ENCODE data around the gene KLF6. TPM values are rescaled to one million over a fixed set of nuclear protein-coding genes. Genes with fewer than 3 reads are reported as not detected.

The KLF6 gene
- polyA plus RNA-seq, 1 of the 3 experiments (the other 2 are of a cell fraction): 148 TPM

- 91% methylated on average over 10 of the region's 10 CpGs for WGBS (ENCODE audit: low lambda C conversion rate)
- H3K9me2 ChIP-seq: no peaks in the 10 kb centered on the region
- no peak overlapping the region for H3K9ac ChIP-seq
- POLR2A ChIA-PET: interaction anchor here (2.0 kb wide), 1 partner anchor 13 kb away, joined by 6 read pairs; the partner anchor contains the start of gene KLF6
- H3K4me1 ChIP-seq (ENCODE audit: control insufficient read depth in 1 of 2, insufficient read depth in 2 of 2, low read depth in 1 of 2, low read length in 1 of 2): peaks cover 15 to 20% of the 10 kb centered on the region in 2 experiments
- H3K9me3 ChIP-seq: no peaks in the 10 kb centered on the region
- H3K4me3 ChIP-seq (ENCODE audit: low read depth in 2 of 2, low read length in 1 of 2): no peak overlapping the region
- TF ChIP-seq, protein P1, sequence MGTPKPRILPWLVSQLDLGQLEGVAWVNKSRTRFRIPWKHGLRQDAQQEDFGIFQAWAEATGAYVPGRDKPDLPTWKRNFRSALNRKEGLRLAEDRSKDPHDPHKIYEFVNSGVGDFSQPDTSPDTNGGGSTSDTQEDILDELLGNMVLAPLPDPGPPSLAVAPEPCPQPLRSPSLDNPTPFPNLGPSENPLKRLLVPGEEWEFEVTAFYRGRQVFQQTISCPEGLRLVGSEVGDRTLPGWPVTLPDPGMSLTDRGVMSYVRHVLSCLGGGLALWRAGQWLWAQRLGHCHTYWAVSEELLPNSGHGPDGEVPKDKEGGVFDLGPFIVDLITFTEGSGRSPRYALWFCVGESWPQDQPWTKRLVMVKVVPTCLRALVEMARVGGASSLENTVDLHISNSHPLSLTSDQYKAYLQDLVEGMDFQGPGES (IDR thresholded peaks at IDR 0.05; ENCODE audit: low read depth, low read length): no peak
- TF ChIP-seq, protein P2, sequence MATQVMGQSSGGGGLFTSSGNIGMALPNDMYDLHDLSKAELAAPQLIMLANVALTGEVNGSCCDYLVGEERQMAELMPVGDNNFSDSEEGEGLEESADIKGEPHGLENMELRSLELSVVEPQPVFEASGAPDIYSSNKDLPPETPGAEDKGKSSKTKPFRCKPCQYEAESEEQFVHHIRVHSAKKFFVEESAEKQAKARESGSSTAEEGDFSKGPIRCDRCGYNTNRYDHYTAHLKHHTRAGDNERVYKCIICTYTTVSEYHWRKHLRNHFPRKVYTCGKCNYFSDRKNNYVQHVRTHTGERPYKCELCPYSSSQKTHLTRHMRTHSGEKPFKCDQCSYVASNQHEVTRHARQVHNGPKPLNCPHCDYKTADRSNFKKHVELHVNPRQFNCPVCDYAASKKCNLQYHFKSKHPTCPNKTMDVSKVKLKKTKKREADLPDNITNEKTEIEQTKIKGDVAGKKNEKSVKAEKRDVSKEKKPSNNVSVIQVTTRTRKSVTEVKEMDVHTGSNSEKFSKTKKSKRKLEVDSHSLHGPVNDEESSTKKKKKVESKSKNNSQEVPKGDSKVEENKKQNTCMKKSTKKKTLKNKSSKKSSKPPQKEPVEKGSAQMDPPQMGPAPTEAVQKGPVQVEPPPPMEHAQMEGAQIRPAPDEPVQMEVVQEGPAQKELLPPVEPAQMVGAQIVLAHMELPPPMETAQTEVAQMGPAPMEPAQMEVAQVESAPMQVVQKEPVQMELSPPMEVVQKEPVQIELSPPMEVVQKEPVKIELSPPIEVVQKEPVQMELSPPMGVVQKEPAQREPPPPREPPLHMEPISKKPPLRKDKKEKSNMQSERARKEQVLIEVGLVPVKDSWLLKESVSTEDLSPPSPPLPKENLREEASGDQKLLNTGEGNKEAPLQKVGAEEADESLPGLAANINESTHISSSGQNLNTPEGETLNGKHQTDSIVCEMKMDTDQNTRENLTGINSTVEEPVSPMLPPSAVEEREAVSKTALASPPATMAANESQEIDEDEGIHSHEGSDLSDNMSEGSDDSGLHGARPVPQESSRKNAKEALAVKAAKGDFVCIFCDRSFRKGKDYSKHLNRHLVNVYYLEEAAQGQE (IDR thresholded peaks at IDR 0.05; ENCODE audit: low read depth, low read length): no peak
- TF ChIP-seq PBX3 (IDR thresholded peaks at IDR 0.05) (no peak), YY1 (IDR thresholded peaks at IDR 0.05; ENCODE audit: low read depth) (no peak), FOXM1 (IDR thresholded peaks at IDR 0.05; ENCODE audit: low read depth) (no peak), SMC3 (IDR thresholded peaks at IDR 0.05; ENCODE audit: low read depth, low read length) (no peak), TCF12 (IDR thresholded peaks at IDR 0.05) (no peak), NFIC (IDR thresholded peaks at IDR 0.05; ENCODE audit: borderline replicate concordance) (no peak), RXRA (IDR thresholded peaks at IDR 0.05; ENCODE audit: borderline replicate concordance, low read depth) (no peak)
- TF ChIP-seq, protein P3, sequence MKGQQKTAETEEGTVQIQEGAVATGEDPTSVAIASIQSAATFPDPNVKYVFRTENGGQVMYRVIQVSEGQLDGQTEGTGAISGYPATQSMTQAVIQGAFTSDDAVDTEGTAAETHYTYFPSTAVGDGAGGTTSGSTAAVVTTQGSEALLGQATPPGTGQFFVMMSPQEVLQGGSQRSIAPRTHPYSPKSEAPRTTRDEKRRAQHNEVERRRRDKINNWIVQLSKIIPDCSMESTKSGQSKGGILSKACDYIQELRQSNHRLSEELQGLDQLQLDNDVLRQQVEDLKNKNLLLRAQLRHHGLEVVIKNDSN (IDR thresholded peaks at IDR 0.05; ENCODE audit: borderline replicate concordance, low read depth): no peak
- TF ChIP-seq, protein P4, sequence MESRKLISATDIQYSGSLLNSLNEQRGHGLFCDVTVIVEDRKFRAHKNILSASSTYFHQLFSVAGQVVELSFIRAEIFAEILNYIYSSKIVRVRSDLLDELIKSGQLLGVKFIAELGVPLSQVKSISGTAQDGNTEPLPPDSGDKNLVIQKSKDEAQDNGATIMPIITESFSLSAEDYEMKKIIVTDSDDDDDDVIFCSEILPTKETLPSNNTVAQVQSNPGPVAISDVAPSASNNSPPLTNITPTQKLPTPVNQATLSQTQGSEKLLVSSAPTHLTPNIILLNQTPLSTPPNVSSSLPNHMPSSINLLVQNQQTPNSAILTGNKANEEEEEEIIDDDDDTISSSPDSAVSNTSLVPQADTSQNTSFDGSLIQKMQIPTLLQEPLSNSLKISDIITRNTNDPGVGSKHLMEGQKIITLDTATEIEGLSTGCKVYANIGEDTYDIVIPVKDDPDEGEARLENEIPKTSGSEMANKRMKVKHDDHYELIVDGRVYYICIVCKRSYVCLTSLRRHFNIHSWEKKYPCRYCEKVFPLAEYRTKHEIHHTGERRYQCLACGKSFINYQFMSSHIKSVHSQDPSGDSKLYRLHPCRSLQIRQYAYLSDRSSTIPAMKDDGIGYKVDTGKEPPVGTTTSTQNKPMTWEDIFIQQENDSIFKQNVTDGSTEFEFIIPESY (IDR thresholded peaks at IDR 0.05; ENCODE audit: borderline replicate concordance, low read depth): no peak
- H3K27ac ChIP-seq (ENCODE audit: low read depth in 2 of 2, low read length in 1 of 2): no peak overlapping the region
- peaks cover 46% of the 10 kb centered on the region for H3F3A ChIP-seq (replicated peaks; ENCODE audit: insufficient read depth)
- CTCF ChIA-PET: interaction anchor here (0.6 kb wide), 1 partner anchor 533 kb away, joined by 3 read pairs; no protein-coding TSS in a partner anchor
- DNase-seq: no peak
- H3K27me3 ChIP-seq (ENCODE audit: insufficient read depth): no peaks in the 10 kb centered on the region
- H2AFZ ChIP-seq (ENCODE audit: low read depth): no peak overlapping the region
- peaks cover 16 to 20% of the 10 kb centered on the region in 2 experiments for H3K36me3 ChIP-seq (replicated peaks in 1 of 2; ENCODE audit: control insufficient read depth in 1 of 2, insufficient read depth in 2 of 2, low read length in 1 of 2)
- H3K79me2 ChIP-seq (ENCODE audit: insufficient read depth): peaks cover 5% of the 10 kb centered on the region; the same call in 1 of the 2 replicates
- no peak overlapping the region for H3K4me2 ChIP-seq
- H4K20me1 ChIP-seq (ENCODE audit: insufficient read depth): peaks cover 17% of the 10 kb centered on the region
Observed at GRCh38 chr10:3772361-3773171, 12.4 kb downstream of the KLF6 start.

Measured in SK-N-SH (cell line).